ENCODE measurements around the gene FAM210B. TPM values are rescaled to one million over a fixed set of nuclear protein-coding genes. Genes with fewer than 3 reads are reported as not detected.

The FAM210B gene
- total RNA-seq, 4 donors from 2014 or later: 15.3 to 30.7 (median 25.5) TPM

- Histone ChIP-seq H3K27me3 (peaks cover 33% of the 10 kb centered on the region), H3K4me3 (no peak overlapping the region), H3K27ac (no peak overlapping the region), H3K4me1 (peaks cover 0 to 7% (median 0%) of the 10 kb centered on the region in 4 donors), H3K36me3 (no peaks in the 10 kb centered on the region), H3K9me3 (no peaks in the 10 kb centered on the region)
- TF ChIP-seq CTCF (IDR thresholded peaks at IDR 0.05) (no peak), POLR2A (IDR thresholded peaks at IDR 0.05) (no peak), EP300 (IDR thresholded peaks at IDR 0.05; ENCODE audit: low read depth) (no peak), POLR2AphosphoS5 (IDR thresholded peaks at IDR 0.05) (no peak)
- 12 to 14% methylated on average over 5 of the region's 5 CpGs for WGBS, 2 donors (ENCODE audit: low coverage in 1 of 2)
- intact Hi-C loops (cut with DNase I; ENCODE audit: low total_unique reads) (no loop called here), in situ Hi-C loops (cut with MboI; ENCODE audit: low pct_ligation_motif_present in 1 of 4, low pct_unique_long_range_greater_than_20kb in 1 of 4, low sequenced_read_pairs in 3 of 4) (no loop called here)
- no peak for DNase-seq
Measured at GRCh38 chr20:56348305-56348693, 10.5 kb upstream of the FAM210B start.

GRCh38 chr20:56348746-56349145 lies 10.0 kb upstream of the FAM210B start:
- no peak for DNase-seq
- in situ Hi-C loops (cut with MboI; ENCODE audit: low pct_ligation_motif_present in 1 of 4, low pct_unique_long_range_greater_than_20kb in 1 of 4, low sequenced_read_pairs in 3 of 4) (no loop called here), intact Hi-C loops (cut with DNase I; ENCODE audit: low total_unique reads) (no loop called here)
- H3K4me3 ChIP-seq: no peak overlapping the region
- H3K36me3 ChIP-seq: no peaks in the 10 kb centered on the region
- H3K9me3 ChIP-seq: no peaks in the 10 kb centered on the region
- peaks cover 0 to 4% (median 0%) of the 10 kb centered on the region in 4 donors for H3K4me1 ChIP-seq
- peaks cover 28% of the 10 kb centered on the region for H3K27me3 ChIP-seq
- WGBS, 2 donors (ENCODE audit: low coverage in 1 of 2): 0 to 15% methylated on average over 3 of the region's 3 CpGs
- TF ChIP-seq CTCF (IDR thresholded peaks at IDR 0.05) (no peak), EP300 (IDR thresholded peaks at IDR 0.05; ENCODE audit: low read depth) (no peak), POLR2AphosphoS5 (IDR thresholded peaks at IDR 0.05) (no peak), POLR2A (IDR thresholded peaks at IDR 0.05) (no peak)
- no peak overlapping the region for H3K27ac ChIP-seq

GRCh38 chr20:56350842-56351241 lies 7.9 kb upstream of the FAM210B start:
- H3K27me3 ChIP-seq: peaks cover 14% of the 10 kb centered on the region
- H3K9me3 ChIP-seq: no peaks in the 10 kb centered on the region
- TF ChIP-seq EP300 (IDR thresholded peaks at IDR 0.05; ENCODE audit: low read depth) (no peak), POLR2AphosphoS5 (IDR thresholded peaks at IDR 0.05) (no peak), CTCF (IDR thresholded peaks at IDR 0.05) (no peak)
- intact Hi-C loops (cut with DNase I; ENCODE audit: low total_unique reads): no loop called here
- no peak for DNase-seq
- in situ Hi-C loops (cut with MboI; ENCODE audit: low pct_ligation_motif_present in 1 of 4, low pct_unique_long_range_greater_than_20kb in 1 of 4, low sequenced_read_pairs in 3 of 4): no loop called here
- no peak overlapping the region for H3K27ac ChIP-seq
- 77 to 80% methylated on average over 1 to 2 of the region's 2 CpGs for WGBS, 2 donors (ENCODE audit: low coverage in 1 of 2)
- no peaks in the 10 kb centered on the region for H3K36me3 ChIP-seq
- H3K4me1 ChIP-seq: no peaks in the 10 kb centered on the region
- no peak overlapping the region for H3K4me3 ChIP-seq

GRCh38 chr20:56352345-56353055 lies 6.3 kb upstream of the FAM210B start:
- no peak overlapping the region for H3K4me3 ChIP-seq
- intact Hi-C loops (cut with DNase I; ENCODE audit: low total_unique reads): no loop called here
- DNase-seq: no peak
- no peaks in the 10 kb centered on the region for H3K9me3 ChIP-seq
- no peaks in the 10 kb centered on the region for H3K36me3 ChIP-seq
- H3K27me3 ChIP-seq: peaks cover 2% of the 10 kb centered on the region
- H3K27ac ChIP-seq: no peak overlapping the region
- in situ Hi-C loops (cut with MboI; ENCODE audit: low pct_ligation_motif_present in 1 of 4, low pct_unique_long_range_greater_than_20kb in 1 of 4, low sequenced_read_pairs in 3 of 4): no loop called here
- H3K4me1 ChIP-seq: no peaks in the 10 kb centered on the region
- WGBS, 2 donors (ENCODE audit: low coverage in 1 of 2): 65 to 74% methylated on average over 5 of the region's 5 CpGs
- TF ChIP-seq CTCF (IDR thresholded peaks at IDR 0.05) (no peak), EP300 (IDR thresholded peaks at IDR 0.05; ENCODE audit: low read depth) (no peak), POLR2AphosphoS5 (IDR thresholded peaks at IDR 0.05) (no peak), POLR2A (IDR thresholded peaks at IDR 0.05) (no peak)

All from transverse colon (tissue), 4 donors.